Body of pancreas (tissue), 4 donors: ENCODE data around the gene CD52. TPM values are rescaled to one million over a fixed set of nuclear protein-coding genes. Genes with fewer than 3 reads are reported as not detected.

ENCODE experiments used
- ATAC-seq: fragments of 150-250 bp; one replicate; pipeline ENCODE4 v1.9.1; 2016
- DNase-seq, 4 donors: peaks; one replicate each; pipeline ENCODE4 v3.0.0-alpha.2; 2019
- H3K27ac ChIP-seq, 4 donors: fragments of 200-600 bp; sonication (generic); 1 replicate in 3 of 4; 2 replicates in 1 of 4; pipeline versions ENCODE4 v1.5.1 to v1.6.1; 2016 to 2019; ENCODE audit warnings: mild to moderate bottlenecking in 1 of 4, mixed read lengths in 1 of 4, moderate library complexity in 1 of 4
- H3K27me3 ChIP-seq, 2 donors: fragments of 200-600 bp; sonication (generic); one replicate each; pipeline ENCODE4 v1.6.0; 2016; ENCODE audit warnings: mild to moderate bottlenecking in 1 of 2
- H3K36me3 ChIP-seq, 2 donors: fragments of 200-600 bp; sonication (generic); replicated peaks in 1 of 2; 2 replicates each; pipeline ENCODE4 v1.5.1; 2016; ENCODE audit warnings: low read depth in 2 of 2; ENCODE audit not compliant: insufficient read depth in 1 of 2
- H3K4me1 ChIP-seq: fragments of 200-600 bp; sonication (generic); one replicate; pipeline ENCODE4 v1.6.0; 2016
- H3K4me3 ChIP-seq, 2 donors: fragments of 200-600 bp; sonication (generic); 1 replicate in 1 of 2; 2 replicates in 1 of 2; pipeline ENCODE4 v1.5.1; 2016 to 2019
- H3K9me3 ChIP-seq, 3 donors: fragments of 200-600 bp; sonication (generic); 1 replicate in 2 of 3; 2 replicates in 1 of 3; pipeline ENCODE4 v1.5.1; 2016
- POLR2A ChIP-seq, 3 donors: fragments of 450-650 bp; IDR thresholded peaks; one replicate each; pipeline ENCODE4 v1.6.1; 2016; ENCODE audit warnings: antibody characterized with exemption in 3 of 3, mild to moderate bottlenecking in 2 of 3
- WGBS, 2 donors: methylation state at CpG; one replicate each; pipeline ENCODE4 v1.1.5; 2017; 5-methylcytosine and 5-hydroxymethylcytosine counted together
- intact Hi-C: fragments of 100-400 bp; cut with DNase I; formaldehyde crosslinking; loops from one replicate; pipeline ENCODE4 v1.15.1; 2023
- total RNA-seq, 2 donors: library from RNA; depleted of rRNA; stranded (reverse); fragments of >200 nt; gene quantifications; one replicate each; pipeline ENCODE4 v1.1.0, GENCODE V29; 2016
- TF ChIP-seq, protein P1 (sequence below), 7 experiments: fragments of 450-650 bp in 4 of 7; fragments of 200-600 bp in 3 of 7; sonication (generic) in 3 of 7; IDR thresholded peaks; one replicate each; pipeline ENCODE4 v1.5.1; 2016 to 2019; ENCODE audit warnings: antibody characterized with exemption in 7 of 7

Gene CD52
- total RNA-seq, 2 donors from 2014 or later = not detected

DNA sequence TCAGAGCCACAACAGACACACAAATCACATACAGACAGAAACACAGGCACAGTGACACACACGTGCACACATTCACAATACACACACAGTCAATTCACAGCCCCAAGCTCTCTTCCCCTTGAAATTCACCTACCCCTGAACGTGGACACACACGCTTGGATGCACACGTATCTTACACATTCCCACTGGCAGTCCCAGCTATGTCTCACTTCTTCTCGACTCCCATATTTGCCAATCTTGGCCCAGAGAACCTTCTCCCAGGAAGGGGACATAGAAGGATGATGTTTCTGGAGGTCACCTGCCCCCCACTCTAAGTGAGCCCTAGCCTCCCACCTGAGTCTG, 34.6 kb downstream of the CD52 start:
- peaks cover 7% of the 10 kb centered on the region for H3K4me1 ChIP-seq
- H3K36me3 ChIP-seq = no peaks in the 10 kb centered on the region
- intact Hi-C loops = no loop called here
- TF ChIP-seq POLR2A (IDR thresholded peaks at IDR 0.05) = no peak
- TF ChIP-seq, protein P1, sequence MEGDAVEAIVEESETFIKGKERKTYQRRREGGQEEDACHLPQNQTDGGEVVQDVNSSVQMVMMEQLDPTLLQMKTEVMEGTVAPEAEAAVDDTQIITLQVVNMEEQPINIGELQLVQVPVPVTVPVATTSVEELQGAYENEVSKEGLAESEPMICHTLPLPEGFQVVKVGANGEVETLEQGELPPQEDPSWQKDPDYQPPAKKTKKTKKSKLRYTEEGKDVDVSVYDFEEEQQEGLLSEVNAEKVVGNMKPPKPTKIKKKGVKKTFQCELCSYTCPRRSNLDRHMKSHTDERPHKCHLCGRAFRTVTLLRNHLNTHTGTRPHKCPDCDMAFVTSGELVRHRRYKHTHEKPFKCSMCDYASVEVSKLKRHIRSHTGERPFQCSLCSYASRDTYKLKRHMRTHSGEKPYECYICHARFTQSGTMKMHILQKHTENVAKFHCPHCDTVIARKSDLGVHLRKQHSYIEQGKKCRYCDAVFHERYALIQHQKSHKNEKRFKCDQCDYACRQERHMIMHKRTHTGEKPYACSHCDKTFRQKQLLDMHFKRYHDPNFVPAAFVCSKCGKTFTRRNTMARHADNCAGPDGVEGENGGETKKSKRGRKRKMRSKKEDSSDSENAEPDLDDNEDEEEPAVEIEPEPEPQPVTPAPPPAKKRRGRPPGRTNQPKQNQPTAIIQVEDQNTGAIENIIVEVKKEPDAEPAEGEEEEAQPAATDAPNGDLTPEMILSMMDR (IDR thresholded peaks at IDR 0.05) = no peak
- no peak for DNase-seq
- H3K27ac ChIP-seq = no peak overlapping the region
- no peak overlapping the region for H3K4me3 ChIP-seq
- 79 to 82% methylated on average over 5 of the region's 5 CpGs for WGBS, 2 donors
- H3K9me3 ChIP-seq = no peaks in the 10 kb centered on the region
- no peak for ATAC-seq
- H3K27me3 ChIP-seq = no peaks in the 10 kb centered on the region

DNA sequence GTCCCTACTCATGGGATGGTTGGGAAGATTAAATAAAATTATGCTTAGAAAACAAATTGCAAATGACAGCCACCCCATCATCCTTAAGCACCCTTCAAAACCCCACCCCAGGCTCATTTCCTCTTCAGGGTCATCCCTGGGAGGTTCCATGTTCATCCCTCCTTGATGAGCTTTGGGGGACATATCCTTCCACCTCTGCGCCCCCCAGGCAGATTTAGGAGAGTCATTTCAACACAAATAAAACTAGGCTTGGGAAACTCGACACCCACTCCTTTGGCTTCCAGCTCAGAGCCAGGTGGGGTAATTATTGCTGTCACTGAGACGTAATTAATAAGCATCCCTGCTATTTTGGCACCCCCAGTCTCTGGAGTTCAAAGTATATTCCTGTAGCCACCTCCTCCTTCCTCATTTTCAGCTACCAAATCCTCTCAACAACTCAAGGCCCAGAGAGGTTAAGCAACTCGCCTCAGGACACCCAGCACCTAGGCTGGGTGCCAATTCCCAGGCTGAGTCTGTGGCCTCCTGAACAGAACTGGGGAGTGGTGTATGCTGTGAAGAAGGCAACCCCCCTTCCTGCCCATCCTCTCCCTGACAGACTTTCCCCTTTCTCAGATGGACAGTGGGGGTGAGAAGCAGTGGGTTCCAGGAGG, 35.6 kb downstream of the CD52 start:
- Histone ChIP-seq H3K27me3 (no peaks in the 10 kb centered on the region), H3K4me1 (peaks cover 7% of the 10 kb centered on the region), H3K4me3 (no peak overlapping the region), H3K36me3 (no peaks in the 10 kb centered on the region), H3K27ac (no peak overlapping the region), H3K9me3 (no peaks in the 10 kb centered on the region)
- intact Hi-C loops = no loop called here
- ATAC-seq = no peak
- DNase-seq = no peak
- TF ChIP-seq, protein P1 (IDR thresholded peaks at IDR 0.05) = no peak
- no peak for TF ChIP-seq POLR2A (IDR thresholded peaks at IDR 0.05)
- WGBS, 2 donors = 55 to 69% methylated on average over 4 of the region's 4 CpGs

DNA sequence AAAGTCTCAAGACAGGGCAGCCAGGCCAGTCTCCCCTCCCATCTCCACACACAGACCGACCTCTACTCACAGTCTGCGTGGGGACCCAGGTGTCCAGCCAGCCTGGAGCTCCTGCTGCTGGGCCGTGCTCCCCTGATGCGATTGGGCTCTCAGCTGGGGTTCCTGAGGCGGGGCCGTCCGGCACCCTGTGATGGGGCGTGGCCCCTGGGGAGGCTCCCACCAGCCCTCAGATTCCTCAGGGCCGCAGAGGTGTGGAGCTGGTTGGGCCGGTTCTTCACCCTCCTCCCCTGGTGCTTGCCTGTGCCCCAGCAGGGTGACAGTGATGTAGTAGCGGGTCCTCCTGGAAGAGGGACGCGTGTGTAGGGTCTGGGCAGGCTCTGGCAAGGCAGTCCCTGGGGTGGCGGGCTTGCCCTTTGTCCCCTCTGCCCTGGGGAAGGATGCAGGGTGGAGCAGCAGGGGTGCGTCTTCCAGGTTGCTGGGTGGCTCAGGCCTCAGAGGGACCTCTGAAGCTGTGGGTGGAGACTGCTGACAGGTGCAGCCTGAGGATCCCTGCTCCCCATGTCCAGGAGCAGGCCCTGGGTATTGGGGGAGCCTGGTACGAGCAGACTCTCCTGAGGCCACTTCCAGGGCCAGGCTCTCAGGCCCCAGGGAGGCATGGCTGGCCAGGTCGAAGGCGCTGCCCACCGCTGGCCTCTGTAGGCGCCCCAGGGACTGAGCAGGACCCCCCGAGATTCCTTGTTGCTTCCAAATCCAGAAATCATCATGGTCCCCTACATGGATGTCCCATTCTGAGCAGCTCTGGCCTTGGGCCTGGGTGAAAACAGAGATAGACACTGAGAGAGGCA, 36.4 kb downstream of the CD52 start, which contains the start of gene CRYBG2:
CRYBG2 (minus strand) TSS at position 155 of the 845 bp plus-strand sequence. CDS start 7,473 bp downstream, outside the sequence.
- Histone ChIP-seq H3K27me3 (no peaks in the 10 kb centered on the region), H3K4me3 (no peak within 1 kb of the TSS), H3K27ac (no peak within 1 kb of the TSS), H3K4me1 (peaks cover 7% of the 10 kb centered on the region), H3K9me3 (no peaks in the 10 kb centered on the region), H3K36me3 (no peaks in the 10 kb centered on the region)
- TF ChIP-seq, protein P1 (IDR thresholded peaks at IDR 0.05) = no peak
- no peak for TF ChIP-seq POLR2A (IDR thresholded peaks at IDR 0.05)
- ATAC-seq (peak; percentile 59), DNase-seq (peak in 3 of 4 donors; percentile 27 to 53 (median 32))
- WGBS, 2 donors = 61 to 64% methylated on average over 9 to 13 of the region's 21 CpGs
- intact Hi-C loops = no loop called here

DNA sequence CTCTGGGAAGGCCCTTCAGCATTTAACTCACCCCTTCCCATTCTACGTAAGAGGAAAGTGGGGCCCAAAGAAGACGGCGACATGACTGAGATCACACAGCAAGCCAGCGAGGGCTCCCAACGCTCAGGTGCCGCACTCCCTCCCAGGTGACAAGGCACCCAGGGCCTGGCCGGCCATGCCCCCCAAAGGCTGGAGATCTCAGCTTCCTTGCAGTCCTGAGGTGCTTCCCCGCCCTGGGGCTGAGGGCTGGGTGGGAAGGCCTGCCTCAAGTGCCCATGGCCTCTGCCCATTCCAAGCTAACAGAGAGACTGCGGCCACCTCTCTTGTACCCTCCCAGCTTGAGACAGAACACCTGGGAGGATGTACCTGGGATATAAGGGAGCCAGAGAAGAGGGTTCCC, 37.2 kb downstream of the CD52 start:
- Histone ChIP-seq H3K4me3 (no peak overlapping the region), H3K36me3 (no peaks in the 10 kb centered on the region), H3K27me3 (peaks cover 2 to 6% of the 10 kb centered on the region in 2 donors), H3K27ac (no peak overlapping the region), H3K9me3 (no peaks in the 10 kb centered on the region), H3K4me1 (peaks cover 10% of the 10 kb centered on the region)
- TF ChIP-seq, protein P1 (IDR thresholded peaks at IDR 0.05) = no peak
- no peak for TF ChIP-seq POLR2A (IDR thresholded peaks at IDR 0.05)
- intact Hi-C loops = no loop called here
- 90 to 100% methylated on average over 1 to 9 of the region's 9 CpGs for WGBS, 2 donors
- no peak for DNase-seq
- no peak for ATAC-seq
